Measurements from ENCODE around the gene CCR7.

GRCh38 chr17:40599468-40599763, 34.1 kb upstream of the CCR7 start:
- TF ChIP-seq EZH2phosphoT487 (IDR thresholded peaks at IDR 0.05; ENCODE audit: insufficient read depth, low read depth) = no peak
- no peak for TF ChIP-seq EZH2 (IDR thresholded peaks at IDR 0.05; ENCODE audit: insufficient read depth, poor library complexity, severe bottlenecking)

Measured in GM23248 (cell line).